GM12865 (cell line): ENCODE data around the gene NFAT5.
A peak's percentile ranks its signal among the peaks of the same experiment; 100 is the strongest.

ENCODE experiments used
- DNase-seq: peaks from one replicate; pipeline ENCODE4 v3.0.0; 2010; ENCODE audit warnings: low read depth
- H3K4me3 ChIP-seq: 2 replicates; pipeline ENCODE4 v1.5.1; 2011; ENCODE audit warnings: mild to moderate bottlenecking, low read depth, low read length, control low read depth
- CTCF ChIP-seq: IDR thresholded peaks from 2 replicates; pipeline ENCODE4 v1.5.1; 2011; ENCODE audit warnings: low read length, control low read depth, low read depth, inconsistent platforms; ENCODE audit not compliant: insufficient read depth; ENCODE audit errors: missing control alignments

NFAT5 gene

GRCh38 chr16:69613378-69614154 lies 47.8 kb downstream of the NFAT5 start:
- peak; percentile 39 for DNase-seq
- no peak for TF ChIP-seq CTCF
- H3K4me3 ChIP-seq = no peak overlapping the region

DNA sequence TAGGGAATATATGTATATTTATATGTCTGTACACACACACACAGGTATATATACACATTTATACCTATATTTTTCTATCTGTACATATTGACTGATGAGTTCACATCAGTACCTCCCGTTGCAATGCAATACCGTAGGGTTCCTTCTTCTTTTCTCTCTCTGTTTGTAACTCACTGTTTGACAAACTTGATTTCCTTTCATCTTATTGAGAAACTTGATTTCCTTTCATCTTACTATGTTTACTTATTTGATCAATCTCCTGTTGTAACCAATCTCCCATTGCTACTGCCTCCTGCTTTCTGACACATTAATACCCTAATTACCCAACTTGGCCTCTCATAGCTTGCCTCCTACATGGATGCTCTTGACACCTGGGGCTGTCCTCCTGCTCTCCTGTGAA lies 49.8 kb downstream of the NFAT5 start:
- H3K4me3 ChIP-seq = no peak overlapping the region
- no peak for DNase-seq
- no peak for TF ChIP-seq CTCF

- no peak for DNase-seq
Observed at GRCh38 chr16:69616082-69616481, 50.3 kb downstream of the NFAT5 start.

GRCh38 chr16:69618307-69618706 lies 52.5 kb downstream of the NFAT5 start:
- TF ChIP-seq CTCF = no peak
- no peak for DNase-seq

More at GRCh38 chr16:69616082-69616481, 50.3 kb downstream of the NFAT5 start:
- TF ChIP-seq CTCF = no peak
- no peak overlapping the region for H3K4me3 ChIP-seq

GRCh38 chr16:69618721-69619120 lies 53.0 kb downstream of the NFAT5 start:
- DNase-seq = no peak
- TF ChIP-seq CTCF = no peak
- no peak overlapping the region for H3K4me3 ChIP-seq

More at GRCh38 chr16:69618307-69618706, 52.5 kb downstream of the NFAT5 start:
- no peak overlapping the region for H3K4me3 ChIP-seq

DNA sequence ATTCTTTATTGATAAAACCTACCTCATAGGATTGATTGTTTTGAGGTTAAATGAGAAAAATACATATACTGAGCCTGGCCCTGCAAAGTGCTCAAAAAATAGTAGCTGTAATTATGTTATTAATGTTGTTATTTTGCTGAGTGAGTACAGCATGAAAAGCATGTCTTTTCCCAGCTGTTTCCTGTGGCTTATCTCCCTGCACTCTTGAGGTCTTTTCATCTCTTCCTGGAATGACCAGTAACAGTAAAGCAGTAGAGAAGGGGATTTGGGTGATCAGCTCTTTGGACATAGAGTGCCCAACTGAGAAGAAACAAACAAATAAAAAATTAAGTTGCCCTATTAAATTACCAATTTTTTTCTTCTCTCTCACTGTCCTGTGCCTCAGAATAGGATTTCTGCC lies 53.7 kb downstream of the NFAT5 start:
- no peak overlapping the region for H3K4me3 ChIP-seq
- DNase-seq = no peak
- no peak for TF ChIP-seq CTCF

DNA sequence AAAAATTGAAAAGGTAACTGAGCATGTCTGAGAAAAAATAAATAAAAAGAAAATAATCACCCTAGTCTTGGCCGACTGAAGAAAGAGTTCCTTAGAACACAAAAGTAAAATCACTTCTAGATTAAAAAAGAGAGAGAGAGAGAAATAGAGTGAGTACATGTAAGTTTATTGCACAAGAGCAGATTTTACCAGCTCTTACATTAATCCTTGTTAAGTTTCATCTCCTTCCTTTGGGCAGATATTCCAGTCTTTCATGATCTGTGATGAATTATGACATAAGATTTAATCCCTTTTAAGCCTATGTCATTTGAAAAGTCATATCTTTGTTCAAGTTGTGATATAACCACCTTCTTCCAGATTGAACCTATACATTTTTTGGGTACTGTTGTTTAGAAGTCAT lies 54.8 kb downstream of the NFAT5 start:
- no peak overlapping the region for H3K4me3 ChIP-seq
- TF ChIP-seq CTCF = no peak
- DNase-seq = no peak
